Measurements from ENCODE around the gene NCAM2.

NCAM2 gene

GRCh38 chr21:20994790-20995189 is 3.4 kb upstream of the NCAM2 start:
- DNase-seq (ENCODE audit: low read depth), result no peak
- no peak overlapping the region for H3K4me3 ChIP-seq (ENCODE audit: low read length)
- TF ChIP-seq CTCF (IDR thresholded peaks at IDR 0.05; ENCODE audit: insufficient read depth, low read depth, low read length, missing control alignments), result no peak

- DNase-seq (ENCODE audit: low read depth), result no peak
- no peak overlapping the region for H3K4me3 ChIP-seq (ENCODE audit: low read length)
- no peak for TF ChIP-seq CTCF (IDR thresholded peaks at IDR 0.05; ENCODE audit: insufficient read depth, low read depth, low read length, missing control alignments)
These were observed 1.5 kb upstream of the NCAM2 start for GRCh38 chr21:20996421-20997310.

- H3K4me3 ChIP-seq (ENCODE audit: low read length), result no peak overlapping the region
- no peak for TF ChIP-seq CTCF (IDR thresholded peaks at IDR 0.05; ENCODE audit: insufficient read depth, low read depth, low read length, missing control alignments)
These were observed 936 bp upstream of the NCAM2 start for GRCh38 chr21:20997311-20997635.

GRCh38 chr21:20998456-20998789 is 214 bp downstream of the NCAM2 start:
- no peak for TF ChIP-seq CTCF (IDR thresholded peaks at IDR 0.05; ENCODE audit: insufficient read depth, low read depth, low read length, missing control alignments)
- DNase-seq (ENCODE audit: low read depth), result no peak
- H3K4me3 ChIP-seq (ENCODE audit: low read length), result peak overlapping the region; percentile 36

More at GRCh38 chr21:20997311-20997635, 936 bp upstream of the NCAM2 start:
- no peak for DNase-seq (ENCODE audit: low read depth)

GRCh38 chr21:20998886-20999285 is 677 bp downstream of the NCAM2 start:
- no peak for DNase-seq (ENCODE audit: low read depth)
- H3K4me3 ChIP-seq (ENCODE audit: low read length), result no peak overlapping the region
- no peak for TF ChIP-seq CTCF (IDR thresholded peaks at IDR 0.05; ENCODE audit: insufficient read depth, low read depth, low read length, missing control alignments)

- H3K4me3 ChIP-seq (ENCODE audit: low read length), result no peak overlapping the region
- TF ChIP-seq CTCF (IDR thresholded peaks at IDR 0.05; ENCODE audit: insufficient read depth, low read depth, low read length, missing control alignments), result peak; percentile 70
- peak; percentile 42 for DNase-seq (ENCODE audit: low read depth)
These were observed 1.4 kb downstream of the NCAM2 start for GRCh38 chr21:20999659-21000058.
